ENCODE results near the gene MLF2. TPM values are rescaled to one million over a fixed set of nuclear protein-coding genes. Genes with fewer than 3 reads are reported as not detected.
A peak's percentile ranks its signal among the peaks of the same experiment; 100 is the strongest.

The MLF2 gene
- total and polyA plus RNA-seq, 2 of the 13 experiments (the other 11 are each of a cell fraction or from before 2014, with no cell fraction given), result 88.1 to 167 TPM

DNA sequence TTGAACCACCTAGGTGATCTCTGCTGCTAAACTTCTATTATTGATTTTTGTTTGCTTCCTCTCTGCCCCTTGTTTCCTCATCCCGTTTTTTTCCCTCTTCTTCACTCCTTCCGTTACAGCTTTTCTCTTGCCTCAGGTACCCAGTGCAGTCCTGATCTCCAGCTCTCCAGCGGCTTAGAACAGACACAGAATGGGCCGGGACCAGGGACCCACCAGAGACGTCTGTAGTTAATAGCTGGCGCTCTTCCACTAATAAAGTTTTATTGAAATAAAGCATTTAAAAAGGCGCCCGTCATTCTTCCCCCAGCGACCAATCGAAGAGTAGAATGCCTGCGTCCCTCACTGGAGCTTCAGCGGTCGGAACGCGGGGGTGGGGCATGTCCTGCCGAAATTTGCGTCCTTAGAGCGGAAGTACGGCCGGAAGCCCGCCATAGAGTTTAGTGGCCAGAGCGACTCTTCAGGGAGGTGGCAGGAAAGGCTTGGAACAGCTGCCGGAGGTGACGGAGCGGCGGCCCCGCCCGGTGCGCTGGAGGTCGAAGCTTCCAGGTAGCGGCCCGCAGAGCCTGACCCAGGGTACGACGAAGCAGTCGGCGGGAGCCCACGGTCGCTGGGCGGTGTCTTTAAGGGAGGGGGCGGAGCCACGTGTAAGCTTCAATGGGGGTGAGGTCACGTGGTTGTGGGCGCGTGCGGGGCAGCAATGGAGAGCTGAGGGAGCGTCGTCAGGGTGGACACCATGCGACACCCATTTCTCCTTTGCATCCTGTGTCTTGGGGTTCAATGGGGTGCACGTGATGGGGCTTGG, 29.1 kb downstream of the MLF2 start, which contains the start of gene COPS7A (continued):
- no peak for TF ChIP-seq GTF3A (CRISPR knock-in tag; conservative IDR thresholded peaks at IDR 0.05)
- TF ChIP-seq ZNF713 (CRISPR knock-in tag; IDR thresholded peaks at IDR 0.05), result no peak
- peak; percentile 81 for TF ChIP-seq MED1 (CRISPR knock-in tag; IDR thresholded peaks at IDR 0.05)
- no peak for TF ChIP-seq ZFP36L2 (CRISPR knock-in tag; IDR thresholded peaks at IDR 0.05)
- TF ChIP-seq, protein P1, sequence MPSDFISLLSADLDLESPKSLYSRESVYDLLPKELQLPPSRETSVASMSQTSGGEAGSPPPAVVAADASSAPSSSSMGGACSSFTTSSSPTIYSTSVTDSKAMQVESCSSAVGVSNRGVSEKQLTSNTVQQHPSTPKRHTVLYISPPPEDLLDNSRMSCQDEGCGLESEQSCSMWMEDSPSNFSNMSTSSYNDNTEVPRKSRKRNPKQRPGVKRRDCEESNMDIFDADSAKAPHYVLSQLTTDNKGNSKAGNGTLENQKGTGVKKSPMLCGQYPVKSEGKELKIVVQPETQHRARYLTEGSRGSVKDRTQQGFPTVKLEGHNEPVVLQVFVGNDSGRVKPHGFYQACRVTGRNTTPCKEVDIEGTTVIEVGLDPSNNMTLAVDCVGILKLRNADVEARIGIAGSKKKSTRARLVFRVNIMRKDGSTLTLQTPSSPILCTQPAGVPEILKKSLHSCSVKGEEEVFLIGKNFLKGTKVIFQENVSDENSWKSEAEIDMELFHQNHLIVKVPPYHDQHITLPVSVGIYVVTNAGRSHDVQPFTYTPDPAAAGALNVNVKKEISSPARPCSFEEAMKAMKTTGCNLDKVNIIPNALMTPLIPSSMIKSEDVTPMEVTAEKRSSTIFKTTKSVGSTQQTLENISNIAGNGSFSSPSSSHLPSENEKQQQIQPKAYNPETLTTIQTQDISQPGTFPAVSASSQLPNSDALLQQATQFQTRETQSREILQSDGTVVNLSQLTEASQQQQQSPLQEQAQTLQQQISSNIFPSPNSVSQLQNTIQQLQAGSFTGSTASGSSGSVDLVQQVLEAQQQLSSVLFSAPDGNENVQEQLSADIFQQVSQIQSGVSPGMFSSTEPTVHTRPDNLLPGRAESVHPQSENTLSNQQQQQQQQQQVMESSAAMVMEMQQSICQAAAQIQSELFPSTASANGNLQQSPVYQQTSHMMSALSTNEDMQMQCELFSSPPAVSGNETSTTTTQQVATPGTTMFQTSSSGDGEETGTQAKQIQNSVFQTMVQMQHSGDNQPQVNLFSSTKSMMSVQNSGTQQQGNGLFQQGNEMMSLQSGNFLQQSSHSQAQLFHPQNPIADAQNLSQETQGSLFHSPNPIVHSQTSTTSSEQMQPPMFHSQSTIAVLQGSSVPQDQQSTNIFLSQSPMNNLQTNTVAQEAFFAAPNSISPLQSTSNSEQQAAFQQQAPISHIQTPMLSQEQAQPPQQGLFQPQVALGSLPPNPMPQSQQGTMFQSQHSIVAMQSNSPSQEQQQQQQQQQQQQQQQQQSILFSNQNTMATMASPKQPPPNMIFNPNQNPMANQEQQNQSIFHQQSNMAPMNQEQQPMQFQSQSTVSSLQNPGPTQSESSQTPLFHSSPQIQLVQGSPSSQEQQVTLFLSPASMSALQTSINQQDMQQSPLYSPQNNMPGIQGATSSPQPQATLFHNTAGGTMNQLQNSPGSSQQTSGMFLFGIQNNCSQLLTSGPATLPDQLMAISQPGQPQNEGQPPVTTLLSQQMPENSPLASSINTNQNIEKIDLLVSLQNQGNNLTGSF (CRISPR knock-in tag; IDR thresholded peaks at IDR 0.05), result peak; percentile 86
- TF ChIP-seq, protein P2, sequence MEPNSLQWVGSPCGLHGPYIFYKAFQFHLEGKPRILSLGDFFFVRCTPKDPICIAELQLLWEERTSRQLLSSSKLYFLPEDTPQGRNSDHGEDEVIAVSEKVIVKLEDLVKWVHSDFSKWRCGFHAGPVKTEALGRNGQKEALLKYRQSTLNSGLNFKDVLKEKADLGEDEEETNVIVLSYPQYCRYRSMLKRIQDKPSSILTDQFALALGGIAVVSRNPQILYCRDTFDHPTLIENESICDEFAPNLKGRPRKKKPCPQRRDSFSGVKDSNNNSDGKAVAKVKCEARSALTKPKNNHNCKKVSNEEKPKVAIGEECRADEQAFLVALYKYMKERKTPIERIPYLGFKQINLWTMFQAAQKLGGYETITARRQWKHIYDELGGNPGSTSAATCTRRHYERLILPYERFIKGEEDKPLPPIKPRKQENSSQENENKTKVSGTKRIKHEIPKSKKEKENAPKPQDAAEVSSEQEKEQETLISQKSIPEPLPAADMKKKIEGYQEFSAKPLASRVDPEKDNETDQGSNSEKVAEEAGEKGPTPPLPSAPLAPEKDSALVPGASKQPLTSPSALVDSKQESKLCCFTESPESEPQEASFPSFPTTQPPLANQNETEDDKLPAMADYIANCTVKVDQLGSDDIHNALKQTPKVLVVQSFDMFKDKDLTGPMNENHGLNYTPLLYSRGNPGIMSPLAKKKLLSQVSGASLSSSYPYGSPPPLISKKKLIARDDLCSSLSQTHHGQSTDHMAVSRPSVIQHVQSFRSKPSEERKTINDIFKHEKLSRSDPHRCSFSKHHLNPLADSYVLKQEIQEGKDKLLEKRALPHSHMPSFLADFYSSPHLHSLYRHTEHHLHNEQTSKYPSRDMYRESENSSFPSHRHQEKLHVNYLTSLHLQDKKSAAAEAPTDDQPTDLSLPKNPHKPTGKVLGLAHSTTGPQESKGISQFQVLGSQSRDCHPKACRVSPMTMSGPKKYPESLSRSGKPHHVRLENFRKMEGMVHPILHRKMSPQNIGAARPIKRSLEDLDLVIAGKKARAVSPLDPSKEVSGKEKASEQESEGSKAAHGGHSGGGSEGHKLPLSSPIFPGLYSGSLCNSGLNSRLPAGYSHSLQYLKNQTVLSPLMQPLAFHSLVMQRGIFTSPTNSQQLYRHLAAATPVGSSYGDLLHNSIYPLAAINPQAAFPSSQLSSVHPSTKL (CRISPR knock-in tag; IDR thresholded peaks at IDR 0.05), result peak; percentile 64
- peak; percentile 69; the same call in 1 of the 2 replicates for TF ChIP-seq THRA (CRISPR knock-in tag; IDR thresholded peaks at IDR 0.05; ENCODE audit: borderline replicate concordance)
- TF ChIP-seq ZNF292 (CRISPR knock-in tag; IDR thresholded peaks at IDR 0.05; ENCODE audit: borderline replicate concordance, low read depth), result no peak
- TF ChIP-seq KLF11 (CRISPR knock-in tag; IDR thresholded peaks at IDR 0.05), result peak; percentile 88; the same call in 1 of the 2 replicates
- TF ChIP-seq TP53 (CRISPR knock-in tag; conservative IDR thresholded peaks at IDR 0.05), result no peak; the same call in 1 of the 2 replicates
- peak; percentile 51 for TF ChIP-seq FOSL2 (CRISPR knock-in tag; IDR thresholded peaks at IDR 0.05)
- TF ChIP-seq CENPX (CRISPR knock-in tag; IDR thresholded peaks at IDR 0.05), result no peak
- no peak for TF ChIP-seq TBL1XR1 (IDR thresholded peaks at IDR 0.05; ENCODE audit: borderline replicate concordance, low read length, partially characterized antibody)
- TF ChIP-seq, protein P3, sequence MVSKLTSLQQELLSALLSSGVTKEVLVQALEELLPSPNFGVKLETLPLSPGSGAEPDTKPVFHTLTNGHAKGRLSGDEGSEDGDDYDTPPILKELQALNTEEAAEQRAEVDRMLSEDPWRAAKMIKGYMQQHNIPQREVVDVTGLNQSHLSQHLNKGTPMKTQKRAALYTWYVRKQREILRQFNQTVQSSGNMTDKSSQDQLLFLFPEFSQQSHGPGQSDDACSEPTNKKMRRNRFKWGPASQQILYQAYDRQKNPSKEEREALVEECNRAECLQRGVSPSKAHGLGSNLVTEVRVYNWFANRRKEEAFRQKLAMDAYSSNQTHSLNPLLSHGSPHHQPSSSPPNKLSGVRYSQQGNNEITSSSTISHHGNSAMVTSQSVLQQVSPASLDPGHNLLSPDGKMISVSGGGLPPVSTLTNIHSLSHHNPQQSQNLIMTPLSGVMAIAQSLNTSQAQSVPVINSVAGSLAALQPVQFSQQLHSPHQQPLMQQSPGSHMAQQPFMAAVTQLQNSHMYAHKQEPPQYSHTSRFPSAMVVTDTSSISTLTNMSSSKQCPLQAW (CRISPR knock-in tag; IDR thresholded peaks at IDR 0.05), result peak; percentile 94
- peak; percentile 82 for TF ChIP-seq ETV6 (CRISPR knock-in tag; conservative IDR thresholded peaks at IDR 0.05)
- peak; percentile 89 for TF ChIP-seq TOPORS (CRISPR knock-in tag; IDR thresholded peaks at IDR 0.05)
